8988T (cell line): Measurements from ENCODE around the gene ETFA.
"Not testable (repeated sequence)": the region's sequence is repeated elsewhere in the genome, so short reads cannot be mapped to it uniquely, and the experiment has no call there.

Experiments used
- DNase-seq: peaks from one replicate; pipeline ENCODE4 v3.0.0; 2011

The ETFA gene

DNA sequence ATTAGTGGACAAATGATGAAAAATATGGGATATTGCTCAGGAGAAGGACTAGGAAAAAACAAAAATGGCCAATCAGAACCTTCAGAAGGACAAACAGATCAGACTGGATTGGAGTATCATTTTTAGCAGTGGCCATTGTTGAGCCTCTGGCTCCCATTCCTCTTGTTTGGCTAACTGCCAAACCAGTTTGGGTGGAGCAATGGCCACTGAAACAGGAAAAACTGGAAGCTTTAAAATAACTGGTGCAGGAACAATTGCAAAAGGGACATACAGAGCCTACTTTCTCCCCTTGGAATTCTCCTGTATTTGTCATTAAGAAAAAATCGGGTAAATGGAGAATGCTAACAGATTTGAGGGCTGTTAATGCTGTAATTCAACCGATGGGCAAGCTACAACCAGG is 45.5 kb downstream of the ETFA start:
- not testable (repeated sequence) for DNase-seq

DNA sequence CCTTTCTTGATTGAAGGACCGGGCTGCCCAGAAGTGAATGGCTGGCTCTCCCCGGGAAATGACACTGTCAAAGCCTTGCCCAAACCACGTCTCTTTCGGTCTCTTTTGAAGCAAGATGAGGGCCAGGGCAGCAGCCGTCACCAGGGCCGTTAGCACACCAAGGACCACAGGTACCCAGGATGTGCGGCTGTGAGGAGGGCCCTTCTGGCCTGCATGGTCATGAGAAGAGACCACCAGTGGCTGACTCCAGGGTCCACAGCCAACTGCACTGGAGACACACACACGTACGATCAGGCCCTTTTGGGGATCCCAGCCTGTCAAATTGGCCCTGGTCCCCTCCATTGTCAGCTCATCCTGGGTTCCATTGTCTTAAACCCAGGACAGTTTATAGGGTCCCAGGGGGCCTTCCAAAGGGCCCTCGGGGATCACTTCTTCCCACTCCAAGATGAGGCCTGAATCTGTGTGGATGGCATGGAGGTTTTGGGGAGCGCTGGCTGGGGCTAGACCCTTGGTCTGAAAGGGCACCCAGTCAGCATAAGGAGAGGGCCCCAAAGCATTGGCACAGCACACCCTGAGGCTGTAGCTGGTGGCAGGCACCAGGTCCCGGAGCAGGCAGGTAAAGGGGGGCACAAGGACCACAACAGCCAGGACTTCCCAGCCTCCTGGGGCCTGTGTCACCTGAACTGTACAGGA is 50.9 kb downstream of the ETFA start:
- no peak for DNase-seq

DNA sequence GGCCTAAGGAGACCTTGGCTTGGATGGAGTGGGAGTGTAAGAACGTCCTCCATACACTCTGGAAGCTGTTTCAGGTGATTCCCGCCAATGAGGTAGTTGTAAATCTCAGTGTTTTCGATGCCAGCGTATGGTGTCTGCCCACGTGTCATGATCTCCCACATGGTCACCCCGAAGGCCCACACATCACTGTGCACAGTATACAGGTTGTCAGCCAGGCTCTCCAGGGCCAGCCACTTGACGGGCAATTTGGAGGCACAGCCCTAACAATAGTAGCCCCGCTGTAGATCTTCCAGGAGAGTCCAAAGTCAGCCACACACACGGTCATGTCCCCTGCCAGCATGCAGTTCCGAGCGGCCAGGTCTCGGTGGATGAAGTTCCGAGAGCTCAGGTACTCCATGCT is 51.9 kb downstream of the ETFA start:
- no peak for DNase-seq

DNA sequence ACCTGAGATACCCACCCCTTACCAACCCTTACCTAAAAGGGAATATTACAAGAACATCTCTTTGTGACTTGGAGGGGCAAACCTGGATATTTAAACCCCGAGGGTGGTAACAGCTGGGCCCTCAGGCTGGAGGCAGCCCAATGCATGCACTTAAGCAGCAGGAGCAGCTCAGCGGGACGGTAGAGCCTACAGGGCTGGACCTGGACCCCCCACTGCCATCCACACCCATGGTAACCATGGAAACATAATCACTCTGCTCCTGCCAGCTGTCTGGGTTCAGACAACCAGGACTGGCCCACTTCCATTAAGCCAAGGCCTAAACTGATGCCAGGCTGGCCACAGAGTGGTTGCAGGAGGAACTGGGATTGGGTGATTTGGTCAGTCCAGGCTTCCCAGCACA is 52.8 kb downstream of the ETFA start:
- no peak for DNase-seq

DNA sequence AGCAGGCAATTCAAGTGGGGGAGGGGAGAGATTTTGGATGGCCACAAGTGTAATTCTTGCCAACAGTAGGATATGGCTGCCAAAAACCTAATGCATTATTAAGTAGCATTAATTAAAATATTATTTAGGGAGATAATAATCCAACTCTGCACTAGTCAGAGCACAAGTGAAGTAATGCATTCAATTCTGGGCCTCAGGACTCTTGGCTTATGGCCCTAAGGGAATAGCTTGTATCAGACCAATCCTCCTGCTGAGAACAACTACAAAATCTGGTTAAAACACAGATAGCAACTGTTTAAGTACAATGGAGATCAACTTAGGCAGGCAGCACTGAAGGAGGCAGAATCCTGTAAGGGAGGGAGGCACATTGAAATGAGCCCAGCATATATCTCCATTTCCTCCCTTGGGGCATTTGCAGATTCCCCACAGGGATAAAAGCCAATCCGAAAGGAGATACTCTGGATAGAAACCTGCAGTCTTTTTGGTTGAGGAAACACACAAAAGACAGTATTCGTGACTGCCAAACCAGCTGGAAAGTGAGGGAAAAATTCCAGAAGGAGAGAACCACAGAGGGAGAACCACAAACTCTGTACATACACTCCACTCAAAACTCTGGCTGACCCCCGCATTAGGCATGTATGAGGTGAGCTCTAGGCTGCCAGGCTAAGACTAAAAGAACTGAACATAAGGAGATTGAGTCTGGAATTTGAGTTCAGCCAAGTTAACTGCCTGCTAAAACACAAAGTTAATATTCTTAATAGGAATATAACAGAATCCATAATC is 57.4 kb downstream of the ETFA start:
- DNase-seq, result no peak

DNA sequence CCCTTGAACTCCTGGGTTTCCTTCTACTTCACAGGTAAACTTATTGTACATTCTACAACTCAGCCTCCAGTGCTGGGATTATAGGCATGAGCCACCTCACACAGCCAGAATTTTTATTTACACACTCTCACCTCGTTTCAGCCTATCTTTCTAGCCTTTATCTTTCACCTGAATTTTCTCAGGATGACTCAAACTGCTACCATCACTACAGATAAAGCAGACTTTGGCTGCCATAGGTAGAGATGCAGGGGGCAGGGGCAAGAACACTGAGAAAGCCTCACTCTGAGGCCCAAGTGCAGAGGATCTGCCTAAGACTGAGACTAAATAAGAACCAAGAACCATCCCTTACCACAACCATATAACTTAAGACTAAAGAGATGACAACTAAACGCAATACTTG is 59.0 kb downstream of the ETFA start:
- DNase-seq, result no peak

DNA sequence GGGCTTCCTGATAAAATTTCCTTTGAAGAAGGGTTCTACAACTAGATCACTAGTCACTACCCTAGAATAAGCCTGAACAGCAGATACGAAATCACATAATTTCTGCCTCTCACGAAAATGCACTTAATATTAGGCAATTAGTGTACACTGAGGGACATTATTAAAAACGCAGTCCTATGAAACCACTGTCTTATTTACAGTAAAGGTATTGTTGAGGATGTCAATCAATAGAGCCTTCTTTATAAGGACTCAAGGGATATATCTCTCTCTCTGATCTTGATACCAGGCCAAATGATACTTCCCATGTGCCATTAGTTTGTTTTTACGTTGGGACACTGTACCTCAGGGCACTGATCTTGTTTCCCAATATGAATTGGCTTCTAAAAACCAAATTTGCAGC is 59.6 kb downstream of the ETFA start:
- DNase-seq, result no peak

DNA sequence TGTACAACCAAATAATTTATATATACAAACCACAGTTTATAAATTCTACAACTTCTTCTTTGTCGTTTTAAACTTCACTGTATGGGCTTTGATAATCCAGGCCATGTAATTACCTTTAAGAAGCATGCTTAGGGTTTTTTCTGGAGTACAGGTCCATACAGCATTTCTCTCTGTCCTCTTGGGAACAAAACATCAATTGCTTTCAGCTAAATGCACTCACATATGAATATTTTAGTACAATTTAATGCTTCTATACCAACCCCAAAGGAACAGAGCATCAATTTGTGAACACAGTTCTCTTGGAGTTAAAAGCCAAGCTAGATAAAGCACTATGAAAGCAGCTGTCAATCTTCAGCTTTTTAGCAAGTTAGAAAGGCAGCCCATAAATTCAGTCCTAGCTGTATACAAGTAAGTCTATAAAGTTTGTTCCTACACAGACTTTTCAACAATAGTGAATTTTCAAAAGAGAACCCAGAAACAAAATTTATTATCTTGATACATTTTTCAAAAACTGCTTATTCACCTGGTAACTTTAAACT is 66.1 kb downstream of the ETFA start:
- no peak for DNase-seq

DNA sequence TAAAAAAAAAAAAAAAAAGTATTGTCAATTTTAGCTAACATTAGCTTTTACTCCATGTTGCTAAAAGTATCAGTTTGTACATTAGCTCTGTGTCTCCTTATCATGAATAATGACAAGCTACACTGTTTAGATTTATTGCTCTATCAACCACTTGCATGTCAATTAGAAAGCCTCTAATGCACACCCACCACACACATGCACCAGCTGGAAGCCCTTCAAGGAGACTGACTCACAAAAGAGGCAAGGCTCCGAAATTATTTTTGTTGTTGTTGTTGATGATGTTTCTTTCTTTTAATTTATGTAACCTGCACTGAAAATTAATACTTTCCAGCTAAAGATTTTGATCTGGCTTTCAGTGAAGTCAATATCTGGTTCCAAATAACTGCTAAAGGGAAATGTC is 71.5 kb downstream of the ETFA start:
- no peak for DNase-seq

DNA sequence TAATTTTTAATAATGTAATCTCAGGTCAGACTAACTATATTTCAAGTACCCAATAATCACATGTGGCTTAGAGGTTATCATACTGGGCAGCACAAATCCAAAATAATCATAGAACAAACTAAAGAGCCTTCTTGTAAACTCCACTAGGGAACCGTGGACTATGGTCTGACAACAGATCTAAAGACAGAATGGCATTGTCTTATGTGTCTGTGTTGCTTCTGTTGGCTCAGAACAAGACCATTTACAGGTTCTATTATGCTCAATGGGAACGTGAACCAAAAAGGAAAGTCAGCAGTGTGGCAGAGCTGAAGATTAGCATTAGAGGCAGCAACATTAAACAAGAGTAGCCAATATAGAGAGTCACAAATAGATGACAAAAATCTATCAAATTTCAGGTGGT is 74.9 kb downstream of the ETFA start:
- DNase-seq, result no peak

DNA sequence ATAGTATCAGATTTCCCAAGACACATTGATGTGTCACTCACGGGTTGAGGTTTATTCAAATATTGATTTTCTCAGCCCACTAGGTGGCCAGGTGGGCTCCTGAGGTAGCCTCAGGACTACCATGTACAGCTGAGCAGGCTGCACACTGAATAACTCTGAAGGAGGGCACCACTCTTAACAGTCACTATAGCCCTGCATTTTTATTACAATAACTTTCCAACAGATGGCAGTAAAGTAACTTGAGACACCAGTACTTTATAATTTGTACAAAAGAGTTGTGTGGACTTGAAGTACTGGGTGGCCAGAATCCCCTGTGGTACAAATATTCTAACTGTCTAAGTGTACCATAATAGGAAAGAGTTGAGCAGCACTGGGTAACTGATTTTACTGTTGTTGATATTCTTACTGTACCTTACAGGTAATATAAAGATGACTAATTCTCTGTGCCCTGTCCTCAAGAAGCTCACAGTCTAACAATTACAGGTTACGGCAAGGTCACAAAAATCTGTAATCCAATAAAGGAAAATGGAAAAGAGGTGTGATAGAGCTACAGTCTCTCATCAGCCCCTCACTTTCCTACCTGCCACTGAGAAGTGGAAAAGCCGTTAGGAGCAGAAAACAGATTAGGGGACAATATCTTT is 76.0 kb downstream of the ETFA start:
- DNase-seq, result no peak

DNA sequence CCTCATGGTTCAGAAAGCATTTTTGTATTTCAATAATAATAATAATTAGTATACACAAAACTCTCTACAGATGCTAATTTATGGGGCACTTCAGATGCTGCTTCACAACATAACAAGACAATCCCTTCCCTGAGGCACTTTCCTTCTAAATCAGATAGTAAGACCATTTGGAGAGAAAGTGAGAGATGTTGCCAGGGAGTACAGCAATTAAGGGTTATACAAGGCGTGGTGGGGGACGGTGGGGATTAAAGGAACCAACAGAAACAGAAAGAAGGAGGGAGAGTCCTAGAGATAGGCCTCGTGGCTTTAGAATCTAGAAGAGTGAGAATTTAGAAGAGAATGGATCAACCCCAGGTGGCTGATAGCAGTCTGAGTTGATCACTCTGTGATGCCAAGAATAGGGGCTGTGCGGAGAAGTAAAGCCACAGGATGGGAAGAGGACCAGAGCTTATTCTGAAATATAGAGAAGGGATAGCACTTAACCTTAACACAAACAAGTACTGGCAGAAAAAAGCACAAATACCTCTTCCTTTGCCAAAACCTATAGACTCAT is 76.9 kb downstream of the ETFA start:
- DNase-seq, result no peak

DNA sequence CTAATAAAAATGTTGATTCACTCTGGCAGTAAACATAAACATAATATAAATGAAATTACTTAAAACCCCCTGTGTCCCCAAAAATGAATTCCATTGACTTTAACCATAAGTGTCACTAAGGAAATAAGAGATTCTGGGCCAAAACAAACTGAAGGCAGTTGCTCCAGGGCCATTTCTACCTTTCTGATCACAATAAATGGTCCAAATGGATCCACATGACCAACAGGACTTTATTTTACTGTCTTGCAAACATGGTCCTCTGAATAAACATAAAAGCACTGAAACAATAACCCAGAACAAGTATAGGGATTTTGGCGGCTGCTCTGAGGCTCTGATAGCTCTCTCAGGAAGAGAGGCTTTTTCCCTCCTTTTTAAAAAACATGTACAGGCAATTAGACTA is 77.3 kb downstream of the ETFA start:
- no peak for DNase-seq

DNA sequence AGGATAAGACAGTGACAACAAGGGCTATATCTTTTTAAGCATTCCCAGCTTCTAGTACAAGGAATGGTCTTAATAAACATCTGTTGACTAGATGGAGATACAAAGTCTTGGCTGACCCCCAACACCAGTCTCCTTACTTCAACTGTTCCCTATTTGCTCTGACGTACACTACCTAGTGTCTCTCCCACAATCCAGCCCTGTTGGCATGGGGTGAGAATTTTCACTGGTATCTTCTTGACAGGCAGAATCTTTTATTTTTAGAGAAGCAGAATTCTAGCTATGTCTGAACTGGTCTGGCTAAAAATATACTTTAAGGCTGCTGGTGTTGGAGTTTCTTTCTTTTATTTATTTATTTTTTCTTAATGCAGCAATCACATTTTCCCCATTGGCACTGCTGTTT is 82.0 kb downstream of the ETFA start:
- DNase-seq, result no peak

DNA sequence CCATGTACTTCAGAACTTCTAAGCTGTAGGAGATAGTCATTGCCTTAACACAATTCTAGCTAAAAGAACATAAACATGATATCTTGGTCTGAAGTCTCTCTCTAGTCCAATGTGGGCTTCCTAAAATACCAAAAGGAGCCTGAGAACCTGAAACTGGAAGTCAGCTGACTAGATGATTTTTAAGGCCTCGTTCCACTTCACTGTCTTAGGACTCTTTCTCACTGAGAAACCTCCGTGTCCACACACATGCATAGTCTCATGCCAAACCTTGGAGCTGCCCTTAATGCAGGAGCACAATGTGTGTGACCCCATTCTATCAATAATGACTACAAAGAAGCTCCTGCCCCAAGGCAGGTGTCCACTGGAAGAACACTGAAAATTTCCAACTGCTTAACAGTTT is 87.7 kb downstream of the ETFA start:
- DNase-seq, result no peak

DNA sequence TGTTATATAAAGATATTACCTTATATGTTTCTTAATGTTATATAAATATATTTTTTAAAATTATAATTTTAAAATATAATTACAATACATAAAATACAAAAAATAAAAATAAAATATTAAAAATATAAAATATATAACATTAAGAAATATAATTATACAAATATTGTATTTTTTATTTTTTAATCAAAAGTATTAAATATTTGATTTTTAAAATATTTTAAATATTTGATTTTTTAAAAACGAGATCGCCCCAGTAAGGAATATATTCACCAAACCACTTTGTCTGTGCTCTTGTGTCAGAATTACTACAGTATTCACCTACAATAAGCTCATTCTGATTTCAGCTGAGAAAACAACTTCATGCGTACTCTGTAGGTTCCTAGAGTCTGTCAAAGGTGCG is 89.1 kb downstream of the ETFA start:
- DNase-seq, result no peak

DNA sequence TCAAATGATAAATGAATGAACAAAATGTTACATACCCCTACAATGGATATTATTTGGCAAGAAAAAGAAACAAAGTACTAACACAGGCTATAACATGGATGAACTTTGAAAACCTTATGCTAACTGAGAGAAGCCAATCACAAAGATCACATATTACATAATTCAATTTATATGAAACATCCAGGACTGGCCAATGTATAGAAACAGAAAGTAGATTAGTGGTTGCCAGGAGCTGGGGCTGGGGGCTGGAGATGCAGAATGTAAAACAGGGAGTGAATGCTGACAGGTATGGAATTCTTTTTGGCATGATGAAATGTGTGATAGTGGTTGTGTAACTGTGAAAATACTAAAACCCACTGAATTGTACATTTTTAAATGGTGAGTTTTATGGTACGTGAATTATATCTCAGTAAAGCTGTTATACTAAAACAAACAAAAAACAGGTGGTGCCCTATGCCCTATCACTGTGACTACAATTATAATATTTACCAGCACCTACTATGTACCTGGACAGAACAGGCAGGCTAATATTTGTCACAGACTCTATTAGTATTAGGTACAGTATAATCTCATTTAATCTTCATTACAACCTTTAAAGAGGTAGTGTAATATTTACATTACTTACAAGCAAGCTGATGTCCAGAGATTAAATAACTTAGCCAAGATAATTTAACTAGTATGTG is 90.0 kb downstream of the ETFA start:
- no peak for DNase-seq

DNA sequence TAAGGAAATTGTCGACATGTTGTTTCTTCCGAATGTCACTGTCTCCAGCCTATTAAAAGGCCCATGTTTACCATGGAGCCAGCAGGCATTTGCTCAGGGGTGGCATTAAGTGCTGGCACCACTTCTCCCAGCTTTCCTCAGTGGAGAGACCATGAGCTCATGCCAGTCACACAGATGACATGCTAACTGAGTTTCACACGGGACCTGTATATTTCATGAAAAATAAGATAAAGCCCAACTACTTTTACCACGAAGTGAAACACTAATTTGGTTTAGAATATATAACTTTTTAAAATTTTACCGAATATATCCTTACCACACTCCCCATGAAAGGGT is 93.4 kb downstream of the ETFA start:
- no peak for DNase-seq

DNA sequence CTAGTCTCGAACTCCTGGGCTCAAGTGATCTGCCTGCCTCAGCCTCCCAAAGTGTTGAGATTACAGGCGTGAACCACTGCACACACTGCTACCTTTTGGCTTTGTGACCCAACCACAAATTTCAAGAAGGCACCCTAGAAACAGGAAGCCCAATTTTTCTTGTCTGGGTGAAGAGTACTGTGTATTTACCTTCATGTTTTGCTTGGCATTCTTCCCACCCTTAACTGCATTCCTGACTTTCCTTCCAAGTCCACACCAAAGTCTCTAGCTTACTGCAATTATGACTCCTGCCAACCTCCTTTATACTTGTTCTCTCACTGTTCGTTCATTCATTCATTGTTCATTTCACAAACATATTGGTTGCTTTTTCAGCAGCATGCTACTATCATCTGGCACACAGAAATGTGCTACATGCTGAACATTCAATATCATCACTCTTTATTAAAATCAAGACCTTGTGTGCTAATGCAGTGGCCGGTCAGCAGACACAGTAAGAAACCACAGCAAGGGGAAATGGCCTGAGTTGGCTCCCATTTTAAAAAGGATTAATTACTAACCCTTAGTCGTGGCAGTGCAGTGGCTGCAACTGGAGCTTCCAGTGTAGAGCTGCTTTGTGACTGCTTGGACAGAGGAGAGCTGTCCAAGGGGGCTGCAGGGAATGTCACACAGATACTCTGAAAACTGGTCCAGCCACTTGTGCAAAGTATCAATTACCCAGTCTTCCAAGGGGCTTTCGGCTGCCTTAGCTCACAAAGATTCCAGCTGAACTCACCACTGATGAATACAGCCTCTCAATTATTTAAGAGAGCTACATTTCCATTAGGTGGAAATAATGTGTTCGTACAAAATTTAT is 94.0 kb downstream of the ETFA start:
- DNase-seq, result no peak

DNA sequence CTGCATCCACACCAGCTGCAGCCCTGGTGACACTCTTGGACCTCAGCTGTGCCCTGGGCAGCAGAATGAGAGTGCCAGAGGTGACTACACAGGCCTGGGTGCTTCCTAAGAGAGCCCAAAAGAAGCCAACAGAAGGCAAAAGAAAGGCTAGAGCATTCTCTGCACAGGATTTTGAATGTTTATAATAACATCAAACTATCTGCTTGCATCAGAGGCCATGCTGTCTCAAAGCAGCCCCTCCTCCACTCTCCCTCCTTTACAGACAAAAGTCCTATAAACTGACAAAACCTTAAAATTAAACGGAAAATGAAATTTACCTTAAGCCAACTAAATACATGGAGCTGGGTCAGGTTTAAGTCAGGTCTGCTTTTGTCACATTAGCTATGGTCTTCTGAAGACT is 95.6 kb downstream of the ETFA start:
- no peak for DNase-seq

DNA sequence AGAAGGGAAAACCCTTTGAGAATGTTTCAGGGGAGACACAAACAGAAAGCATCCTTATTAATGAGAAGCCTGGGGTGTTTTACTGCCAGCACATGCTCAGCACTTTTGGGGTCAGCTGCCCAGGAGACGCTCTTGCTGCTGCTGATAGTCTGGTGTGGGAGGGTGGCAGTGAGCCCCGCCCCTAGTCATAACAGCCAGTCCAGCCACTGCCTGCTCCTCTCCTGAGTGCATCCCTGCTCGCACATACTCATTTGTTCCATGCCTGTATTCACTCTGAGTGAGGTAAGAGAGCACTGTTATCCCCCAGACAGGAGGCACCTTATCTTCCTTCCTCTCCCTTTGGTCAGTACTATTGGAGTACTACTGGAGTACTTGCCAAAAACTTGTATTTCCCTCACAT is 101.3 kb downstream of the ETFA start:
- no peak for DNase-seq

DNA sequence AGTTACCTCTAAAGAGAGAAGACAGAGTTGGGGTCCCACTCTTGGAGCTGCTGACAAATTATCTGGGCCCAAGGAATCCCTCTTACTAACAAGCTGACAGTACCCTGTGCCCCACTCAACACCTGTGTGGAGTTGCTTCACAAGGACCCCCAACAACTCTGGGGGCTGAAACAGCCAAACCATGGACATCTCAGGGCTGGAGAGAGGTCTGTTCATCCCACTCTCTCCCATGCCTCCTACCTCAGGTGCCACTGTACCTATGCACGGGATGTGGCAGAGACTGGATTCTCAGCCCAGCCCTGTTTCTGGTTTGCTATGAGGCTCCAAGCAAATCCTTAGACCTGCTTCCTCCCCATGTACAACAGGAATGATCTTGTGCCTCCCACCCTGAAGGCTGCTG is 101.7 kb downstream of the ETFA start:
- DNase-seq, result no peak
